CD8-positive, alpha-beta memory T cell (primary cell): ENCODE data around the gene ZBTB1. TPM values are rescaled to one million over a fixed set of nuclear protein-coding genes. Genes with fewer than 3 reads are reported as not detected.

Experiments
- polyA plus RNA-seq: library from polyadenylated mRNA; unstranded; fragments of 300-500 nt; fragmentation: Illumina TruSeq; gene quantifications from one replicate; pipeline ENCODE4 v1.2.3, GENCODE V29; 2021
- total RNA-seq, 2 experiments: library from RNA; stranded (reverse); gene quantifications; one replicate each; pipeline ENCODE4 v1.2.3, GENCODE V29; 2021

ZBTB1 gene
- total and polyA plus RNA-seq, 3 experiments from 2014 or later, result 48.2 to 51.7 (median 48.4) TPM

Other genes with a start within 250 kb of the ZBTB1 start
- under 1 TPM; 0.74 to 0.93 TPM for gene ESR2, start 210.4 kb upstream of the ZBTB1 start, total RNA-seq
- gene ESR2, start 210.4 kb upstream of the ZBTB1 start, polyA plus RNA-seq, result 0.31 TPM
- 100 to 1,000 TPM; 247 to 256 TPM for gene MTHFD1, start 116.4 kb upstream of the ZBTB1 start, total RNA-seq
- gene MTHFD1, start 116.4 kb upstream of the ZBTB1 start, polyA plus RNA-seq, result 41.1 TPM
- gene AKAP5, start 39.3 kb upstream of the ZBTB1 start, total RNA-seq, result 1 to 10 TPM; 3.1 to 3.6 TPM
- 1.0 TPM for gene AKAP5, start 39.3 kb upstream of the ZBTB1 start, polyA plus RNA-seq
- gene ZBTB25, start 932 bp upstream of the ZBTB1 start, total RNA-seq, result 10 to 100 TPM; 21.7 to 22.9 TPM
- gene ZBTB25, start 932 bp upstream of the ZBTB1 start, polyA plus RNA-seq, result 34.9 TPM
- gene HSPA2, start 36.0 kb downstream of the ZBTB1 start, total RNA-seq, result 1 to 10 TPM; 1.9 TPM
- gene HSPA2, start 36.0 kb downstream of the ZBTB1 start, polyA plus RNA-seq, result 0.87 TPM
- under 1 TPM; 0.22 to 0.24 TPM for gene PPP1R36, start 45.2 kb downstream of the ZBTB1 start, total RNA-seq
- gene PPP1R36, start 45.2 kb downstream of the ZBTB1 start, polyA plus RNA-seq, result 0.25 TPM
- 1 to 10 TPM; 4.9 to 5.0 TPM for gene PLEKHG3, start 199.7 kb downstream of the ZBTB1 start, total RNA-seq
- gene PLEKHG3, start 199.7 kb downstream of the ZBTB1 start, polyA plus RNA-seq, result 61.1 TPM